ENCODE measurements around the gene LPCAT2.

LPCAT2 gene

GRCh38 chr16:55503726-55504550 is 4.9 kb upstream of the LPCAT2 start:
- DNase-seq: no peak

GRCh38 chr16:55505333-55506015 is 3.4 kb upstream of the LPCAT2 start:
- no peak for DNase-seq

- DNase-seq: no peak
Observed at GRCh38 chr16:55506083-55506482, 2.8 kb upstream of the LPCAT2 start.

DNA sequence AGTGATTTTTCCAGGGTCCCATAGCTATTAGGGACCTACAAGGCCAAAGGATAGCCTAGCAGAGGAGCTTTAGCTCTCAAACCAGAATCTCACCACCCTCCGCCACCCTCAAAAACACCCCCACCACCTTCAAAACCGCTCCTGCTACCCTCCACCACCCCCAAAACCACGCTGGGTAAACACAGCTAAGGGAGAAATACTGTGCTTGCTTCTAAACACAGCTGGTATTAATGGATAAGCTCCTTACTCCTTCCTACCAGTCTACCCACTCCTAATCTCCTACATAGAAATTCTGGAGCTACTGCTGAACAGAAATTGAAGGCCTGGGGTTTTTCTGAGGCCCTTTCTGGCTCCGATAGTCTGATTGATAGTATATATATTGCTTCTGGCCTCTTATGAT is 2.2 kb upstream of the LPCAT2 start:
- DNase-seq: no peak

DNA sequence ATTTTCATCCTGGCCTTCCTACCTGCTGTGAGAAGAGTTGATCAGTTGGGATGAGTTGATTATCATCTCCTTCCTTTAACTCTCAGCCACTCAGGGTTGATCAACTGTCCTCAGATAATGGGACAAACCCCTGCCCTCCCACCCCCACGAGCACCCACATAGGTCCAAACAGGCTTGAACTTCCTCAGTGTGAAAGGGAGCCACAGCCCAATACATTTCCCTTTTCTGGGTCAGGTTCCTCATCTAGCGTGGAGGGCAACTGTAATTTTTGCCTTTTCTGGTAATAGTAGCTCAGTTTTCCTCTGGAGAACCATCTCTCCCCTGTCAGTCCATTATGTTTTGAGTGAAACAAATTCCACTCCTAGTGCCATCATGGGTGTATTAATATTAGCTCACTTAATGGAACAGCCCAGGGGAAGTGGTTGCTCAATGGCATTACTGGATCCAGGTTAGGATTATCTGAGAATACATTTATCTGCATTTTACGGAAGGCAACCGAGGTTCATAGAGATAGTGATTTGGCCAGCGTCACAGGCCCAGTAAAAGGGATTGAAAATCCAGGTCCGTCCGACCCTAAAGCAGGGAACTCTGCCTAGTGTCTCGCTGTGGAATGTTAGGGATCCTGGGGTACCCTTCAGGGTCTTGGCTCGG is 476 bp upstream of the LPCAT2 start:
- no peak for DNase-seq

DNA sequence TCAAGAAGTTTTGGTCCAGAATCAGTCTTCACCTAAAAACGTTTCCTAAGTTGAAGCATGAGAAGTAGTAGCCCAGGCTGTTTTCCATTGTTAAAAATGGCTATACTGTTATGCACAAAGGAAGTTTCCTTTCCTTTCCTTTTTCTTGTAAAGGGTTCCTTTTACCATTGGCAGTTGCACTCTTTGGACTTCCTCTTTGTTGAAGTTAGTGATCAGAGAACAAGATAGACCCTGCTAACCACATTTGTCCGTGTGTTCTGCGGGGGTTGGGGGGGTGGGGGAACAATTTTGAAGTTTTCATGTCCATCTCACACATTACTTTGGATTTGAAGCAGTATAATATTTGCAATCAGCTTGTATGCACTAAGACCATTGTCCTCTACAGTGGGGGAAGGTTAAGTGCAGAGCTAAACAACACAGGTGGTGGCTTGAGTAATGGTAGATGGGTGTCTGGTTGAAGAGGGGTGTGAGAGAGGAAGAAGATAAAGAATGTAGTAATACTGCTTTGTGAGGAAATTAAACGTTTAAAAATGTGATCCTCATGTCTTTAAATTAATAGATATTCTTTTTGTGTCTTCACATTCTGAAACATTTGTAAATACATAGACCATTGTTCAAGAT is 1.4 kb downstream of the LPCAT2 start:
- DNase-seq: no peak

DNA sequence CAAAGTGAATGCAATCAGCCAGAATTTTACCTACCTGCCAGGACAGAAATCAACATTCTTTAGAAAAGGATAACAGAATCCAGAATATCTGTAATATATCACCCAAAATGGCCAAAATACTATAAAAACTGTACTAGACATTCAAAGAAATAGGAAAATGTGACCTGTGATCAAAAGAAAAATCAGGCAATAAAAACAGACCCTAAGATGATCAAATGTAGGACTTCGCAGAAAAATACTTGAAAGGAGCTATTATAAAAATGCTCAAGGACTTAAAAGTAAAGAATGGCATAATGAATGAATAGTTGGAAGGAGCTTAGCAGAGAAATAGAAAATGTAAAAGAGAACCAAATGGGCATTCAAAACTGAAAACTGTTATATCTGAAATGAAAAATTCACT is 4.1 kb downstream of the LPCAT2 start:
- no peak for DNase-seq

GRCh38 chr16:55513616-55514015 is 4.7 kb downstream of the LPCAT2 start:
- DNase-seq: no peak

DNA sequence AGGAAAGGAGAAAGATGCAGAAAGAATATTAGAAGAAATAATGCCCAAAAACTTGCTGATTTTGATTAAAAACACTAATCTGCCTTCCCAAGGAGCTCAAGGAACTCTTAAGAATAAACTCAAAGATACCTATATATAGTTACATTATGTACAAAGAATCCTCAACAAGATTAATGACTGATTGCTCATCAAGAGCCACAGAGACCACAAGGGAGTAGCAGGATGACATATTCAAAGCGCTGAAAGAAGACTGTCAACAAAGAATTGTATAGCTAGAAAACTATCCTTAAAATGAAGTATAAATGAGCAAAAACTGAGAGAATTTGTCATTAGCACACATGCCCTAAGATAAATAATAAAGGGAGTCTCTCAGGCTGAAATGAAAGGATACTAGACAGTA is 6.2 kb downstream of the LPCAT2 start:
- DNase-seq: no peak

DNA sequence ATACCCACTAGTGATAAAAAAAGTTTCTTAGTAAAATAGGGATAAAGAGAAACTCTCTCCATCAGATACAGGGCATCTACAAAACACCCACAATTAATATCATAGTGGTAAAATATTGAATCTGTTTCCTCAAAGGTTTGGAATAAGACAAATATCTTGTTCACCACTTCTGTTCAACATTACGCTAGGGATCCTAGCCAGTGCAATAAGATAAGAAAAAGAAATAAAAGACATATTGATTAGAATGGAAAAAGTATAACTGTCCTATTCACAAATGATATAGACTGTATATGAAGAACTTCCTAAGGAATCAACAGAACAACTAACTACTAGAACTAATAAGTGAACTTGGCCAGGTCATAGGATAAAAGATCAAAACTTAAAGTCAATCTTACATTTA is 12.9 kb downstream of the LPCAT2 start:
- no peak for DNase-seq

DNA sequence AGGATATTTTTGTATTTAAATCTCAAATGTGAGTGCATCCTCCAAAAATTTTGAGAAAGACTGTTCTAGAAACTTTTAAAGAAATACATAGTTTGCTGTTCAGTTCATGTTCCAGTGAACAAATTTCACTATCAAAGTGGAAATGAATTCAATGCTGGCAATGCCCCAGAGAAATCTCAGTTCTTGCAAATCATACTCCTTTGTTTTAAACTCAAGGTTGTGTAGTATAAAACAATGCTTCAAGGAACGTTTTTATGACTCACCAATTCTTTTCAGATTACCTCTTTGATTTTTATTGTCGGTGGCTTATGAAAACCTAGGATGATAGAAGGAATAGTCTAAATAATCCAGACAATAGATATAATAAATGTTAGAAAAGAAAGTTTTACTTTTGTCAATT is 17.6 kb downstream of the LPCAT2 start:
- no peak for DNase-seq

DNA sequence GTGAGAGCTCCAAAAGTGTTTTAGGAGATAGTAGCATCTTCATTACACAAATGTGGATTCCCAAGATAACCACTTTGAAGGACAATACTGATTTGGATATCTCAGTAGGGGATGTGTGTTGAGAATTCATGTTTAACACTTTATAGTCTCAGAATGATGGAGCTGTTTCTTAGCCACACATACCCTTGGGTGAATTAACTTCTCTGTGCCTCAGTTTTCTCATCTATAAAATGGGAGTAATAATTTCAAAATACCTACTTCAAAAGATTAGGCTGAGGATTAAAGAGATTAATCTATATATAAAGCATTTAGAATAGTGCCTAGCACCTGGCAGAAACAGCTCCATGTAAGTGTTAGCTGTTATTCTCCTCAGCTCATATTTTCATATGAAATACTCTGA is 19.0 kb downstream of the LPCAT2 start:
- no peak for DNase-seq

DNA sequence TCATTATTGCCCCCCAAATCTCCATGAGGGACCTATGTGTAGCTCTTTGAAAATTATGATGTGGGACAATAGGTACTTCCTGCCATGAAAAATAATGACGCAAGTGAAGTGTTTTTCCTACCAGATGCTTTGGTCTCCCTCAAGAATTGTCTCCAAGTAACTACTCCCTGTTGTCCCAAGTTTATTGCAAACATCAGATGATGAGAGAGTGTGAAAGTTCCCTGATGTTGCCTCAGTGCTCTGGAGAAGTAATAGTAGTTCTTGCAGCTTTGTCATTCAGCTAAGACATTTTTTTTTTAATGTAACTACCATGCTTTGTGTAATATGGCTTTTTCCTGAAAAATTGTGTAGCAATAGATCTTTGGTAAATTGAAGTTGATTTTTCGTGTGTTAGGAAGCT is 20.1 kb downstream of the LPCAT2 start:
- DNase-seq: no peak

DNA sequence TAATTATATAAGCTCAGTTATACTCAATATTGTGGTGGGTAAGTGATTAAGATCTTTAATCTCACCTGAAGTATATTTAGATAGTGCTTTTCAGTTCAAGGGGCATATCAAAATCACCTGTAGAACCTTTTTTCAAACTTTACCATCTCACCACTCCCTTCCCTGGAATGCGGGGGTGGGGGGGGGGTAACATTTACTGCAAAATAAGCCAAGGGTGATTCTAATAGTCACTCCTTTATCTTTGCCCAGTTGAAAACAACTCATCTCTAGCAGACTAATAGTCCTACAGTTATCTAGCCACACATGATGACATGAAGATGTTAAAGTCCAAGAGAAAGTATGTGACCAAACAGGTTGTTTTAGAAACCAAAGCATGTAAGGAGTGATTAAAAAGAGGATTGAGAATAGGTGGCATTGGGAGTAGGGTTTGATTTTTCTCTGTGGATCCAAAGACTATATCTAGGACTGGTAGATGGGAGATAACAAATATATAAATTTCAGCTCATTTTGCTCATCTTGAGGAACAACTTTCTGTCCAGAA is 21.5 kb downstream of the LPCAT2 start:
- no peak for DNase-seq

GRCh38 chr16:55532227-55532626 is 23.4 kb downstream of the LPCAT2 start:
- no peak for DNase-seq

GRCh38 chr16:55534756-55535155 is 25.9 kb downstream of the LPCAT2 start:
- no peak for DNase-seq

DNA sequence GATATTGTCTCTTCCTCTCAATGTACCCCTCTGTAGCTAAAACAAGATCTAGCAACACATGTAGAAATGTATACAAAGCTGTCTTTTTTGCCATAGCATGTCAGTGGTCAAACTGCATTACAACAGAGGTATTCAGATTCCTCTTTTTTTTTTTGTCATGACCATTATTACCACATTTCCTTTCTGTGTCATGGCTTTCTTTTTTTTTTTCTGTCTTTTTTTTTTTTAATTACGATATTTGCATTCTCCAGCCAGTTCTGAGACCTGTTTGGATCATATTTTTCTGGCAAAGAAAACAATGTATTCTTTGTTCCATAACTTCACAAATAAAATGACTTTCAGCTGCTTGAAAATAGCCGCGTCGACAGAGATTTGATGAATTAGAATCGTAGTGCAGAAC is 30.2 kb downstream of the LPCAT2 start:
- no peak for DNase-seq

GRCh38 chr16:55539488-55539887 is 30.6 kb downstream of the LPCAT2 start:
- no peak for DNase-seq

- DNase-seq: no peak
Observed at GRCh38 chr16:55540221-55540620, 31.3 kb downstream of the LPCAT2 start.

- no peak for DNase-seq
Observed at GRCh38 chr16:55542459-55543082, 33.7 kb downstream of the LPCAT2 start.

DNA sequence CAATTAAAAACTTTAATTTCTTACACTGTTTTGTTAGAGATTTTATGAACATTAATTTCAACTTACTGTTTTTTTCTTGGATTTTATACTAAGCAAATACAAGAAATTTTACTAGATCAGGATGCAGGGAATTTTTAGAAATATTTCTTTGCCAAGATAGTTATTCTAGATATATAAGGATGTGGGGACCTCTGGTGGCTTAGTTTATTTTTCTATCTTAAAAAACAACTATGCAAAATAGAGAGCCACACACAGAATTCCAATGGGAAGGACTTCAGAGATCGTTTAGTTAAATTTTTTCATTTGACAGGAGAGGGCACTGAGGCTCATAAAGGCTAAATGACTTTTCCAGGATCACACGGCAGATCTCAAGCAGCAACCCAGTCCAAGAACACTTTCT is 34.6 kb downstream of the LPCAT2 start:
- no peak for DNase-seq

- no peak for DNase-seq
Observed at GRCh38 chr16:55552621-55553020, 43.7 kb downstream of the LPCAT2 start.

- no peak for DNase-seq
Observed at GRCh38 chr16:55555436-55555835, 46.6 kb downstream of the LPCAT2 start.

All from CD4-positive, alpha-beta T cell treated with Interferon gamma for 1 hour (primary cell).